Measurements from ENCODE around the gene COL4A1. TPM values are rescaled to one million over a fixed set of nuclear protein-coding genes. Genes with fewer than 3 reads are reported as not detected.

The COL4A1 gene
- total RNA-seq, 1 donor: 0.21 TPM

- H3K4me1 ChIP-seq (ENCODE audit: insufficient read depth, low read length): peaks cover under 1% of the 10 kb centered on the region
- peaks cover 3% of the 10 kb centered on the region for H3K27me3 ChIP-seq (ENCODE audit: insufficient read depth, low read length)
- H3K4me3 ChIP-seq (ENCODE audit: low read length): no peak overlapping the region
- no peaks in the 10 kb centered on the region for H3K9me3 ChIP-seq (ENCODE audit: low read depth, low read length)
Observed at GRCh38 chr13:110334841-110335490, 28.0 kb upstream of the COL4A1 start.

- Histone ChIP-seq H3K27me3 (ENCODE audit: insufficient read depth, low read length) (peaks cover 3% of the 10 kb centered on the region), H3K4me1 (ENCODE audit: insufficient read depth, low read length) (no peaks in the 10 kb centered on the region), H3K9me3 (ENCODE audit: low read depth, low read length) (no peaks in the 10 kb centered on the region), H3K4me3 (ENCODE audit: low read length) (no peak overlapping the region)
Observed at GRCh38 chr13:110334256-110334655, 27.3 kb upstream of the COL4A1 start.

DNA sequence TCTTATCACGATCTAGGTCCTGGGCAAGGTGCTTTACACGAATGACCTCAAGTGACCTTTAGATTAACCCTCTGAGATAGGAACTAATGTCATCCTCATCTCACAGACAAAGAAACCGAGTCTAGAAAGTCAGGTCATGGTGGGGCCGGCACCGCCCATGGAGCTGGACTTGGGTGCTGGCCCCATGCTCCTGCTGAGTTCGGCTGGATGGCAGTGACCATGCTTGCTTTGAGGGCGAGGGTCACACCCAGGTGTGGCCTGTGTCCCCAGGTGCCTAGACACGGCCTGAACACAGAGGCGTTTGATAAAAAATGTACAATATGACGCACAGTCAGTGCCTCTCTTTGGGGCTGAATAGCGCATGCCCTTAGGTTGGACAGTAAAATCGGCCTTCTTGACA lies 26.9 kb upstream of the COL4A1 start:
- Histone ChIP-seq H3K4me1 (ENCODE audit: insufficient read depth, low read length) (no peaks in the 10 kb centered on the region), H3K4me3 (ENCODE audit: low read length) (no peak overlapping the region), H3K27me3 (ENCODE audit: insufficient read depth, low read length) (peaks cover 3% of the 10 kb centered on the region), H3K9me3 (ENCODE audit: low read depth, low read length) (no peaks in the 10 kb centered on the region)

GRCh38 chr13:110332750-110333149 lies 25.8 kb upstream of the COL4A1 start:
- peaks cover 3% of the 10 kb centered on the region for H3K27me3 ChIP-seq (ENCODE audit: insufficient read depth, low read length)
- H3K4me1 ChIP-seq (ENCODE audit: insufficient read depth, low read length): no peaks in the 10 kb centered on the region
- H3K9me3 ChIP-seq (ENCODE audit: low read depth, low read length): no peaks in the 10 kb centered on the region
- H3K4me3 ChIP-seq (ENCODE audit: low read length): no peak overlapping the region

- Histone ChIP-seq H3K9me3 (ENCODE audit: low read depth, low read length) (no peaks in the 10 kb centered on the region), H3K4me3 (ENCODE audit: low read length) (no peak overlapping the region), H3K27me3 (ENCODE audit: insufficient read depth, low read length) (peaks cover 3% of the 10 kb centered on the region), H3K4me1 (ENCODE audit: insufficient read depth, low read length) (no peaks in the 10 kb centered on the region)
Observed at GRCh38 chr13:110331362-110331761, 24.4 kb upstream of the COL4A1 start.

DNA sequence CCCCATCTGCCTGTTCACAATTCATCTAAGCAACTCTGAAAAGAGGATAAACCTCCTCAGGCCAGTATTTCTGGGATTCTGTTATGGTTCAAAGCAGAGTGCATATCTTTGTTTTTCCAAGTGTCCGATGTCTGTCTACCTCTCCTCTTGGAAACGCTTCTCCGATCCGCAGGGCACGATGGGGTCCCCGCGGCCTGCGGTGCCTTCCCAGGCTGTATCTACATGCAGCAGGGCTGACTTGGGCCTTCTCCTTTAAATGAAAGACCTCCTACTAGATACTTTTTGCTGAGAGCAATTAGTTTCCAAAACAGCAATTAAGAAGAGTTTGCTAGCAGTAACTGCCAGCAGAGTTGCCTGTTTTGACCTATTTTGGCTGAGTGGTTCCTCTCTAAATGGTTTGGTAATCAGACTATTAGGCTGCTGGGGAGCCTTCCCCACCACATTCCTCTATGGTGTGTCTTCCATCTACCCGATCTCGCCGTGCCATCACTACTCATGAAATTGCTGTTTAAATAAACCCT lies 23.6 kb upstream of the COL4A1 start:
- Histone ChIP-seq H3K9me3 (ENCODE audit: low read depth, low read length) (no peaks in the 10 kb centered on the region), H3K4me3 (ENCODE audit: low read length) (no peak overlapping the region), H3K4me1 (ENCODE audit: insufficient read depth, low read length) (no peaks in the 10 kb centered on the region), H3K27me3 (ENCODE audit: insufficient read depth, low read length) (peaks cover 3% of the 10 kb centered on the region)

DNA sequence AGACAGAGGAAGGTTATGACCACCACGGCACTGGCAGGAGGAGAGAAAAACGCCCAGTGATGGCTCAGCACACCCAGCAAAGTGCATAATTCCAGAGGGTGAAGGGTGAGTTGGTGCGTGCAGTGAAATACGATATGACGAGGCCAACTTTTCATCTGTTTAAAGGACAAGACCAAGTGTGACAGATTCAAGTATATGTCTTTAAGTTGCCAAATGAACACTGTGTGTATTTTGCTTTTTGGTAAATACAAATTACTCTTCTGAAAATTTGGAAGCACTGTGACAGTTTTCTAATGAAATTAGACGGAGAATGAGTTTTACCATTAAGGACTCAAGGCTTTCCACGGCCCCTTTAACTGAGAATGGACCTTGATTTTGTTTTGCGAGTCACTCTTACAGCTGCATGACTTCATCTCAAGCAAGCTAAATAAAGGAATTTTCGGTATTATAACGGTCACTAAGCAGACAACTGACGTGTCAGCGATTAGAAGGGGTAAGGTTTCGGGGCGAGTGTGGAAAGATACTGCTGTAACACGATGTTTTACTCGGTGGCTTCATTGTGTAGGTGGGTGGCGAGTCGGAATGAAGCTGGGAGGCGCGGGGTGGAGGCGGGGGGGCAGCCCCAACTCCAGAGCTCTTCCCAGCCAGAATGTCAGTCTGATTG lies 23.0 kb upstream of the COL4A1 start:
- Histone ChIP-seq H3K27me3 (ENCODE audit: insufficient read depth, low read length) (peaks cover 3% of the 10 kb centered on the region), H3K4me3 (ENCODE audit: low read length) (no peak overlapping the region), H3K9me3 (ENCODE audit: low read depth, low read length) (no peaks in the 10 kb centered on the region), H3K4me1 (ENCODE audit: insufficient read depth, low read length) (no peaks in the 10 kb centered on the region)

DNA sequence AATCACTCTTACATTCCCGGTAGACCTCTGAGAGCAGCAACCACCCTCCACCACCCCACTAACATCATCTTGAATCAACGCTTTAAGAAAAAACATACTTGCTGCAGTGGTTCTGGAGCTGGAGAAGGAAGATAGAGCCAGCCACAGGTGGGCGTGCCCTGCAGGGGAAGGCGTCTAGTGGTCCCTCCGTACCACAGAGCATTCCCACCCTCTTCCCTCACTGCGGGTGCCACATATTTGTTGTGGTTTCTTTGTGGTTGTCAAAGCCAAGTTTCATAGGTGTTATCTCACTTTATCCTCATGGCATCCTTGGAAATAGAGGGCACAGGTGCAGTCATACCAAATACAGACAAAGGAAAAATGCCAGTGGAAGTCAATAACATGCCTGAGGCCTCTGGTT lies 22.3 kb upstream of the COL4A1 start:
- Histone ChIP-seq H3K4me3 (ENCODE audit: low read length) (no peak overlapping the region), H3K4me1 (ENCODE audit: insufficient read depth, low read length) (no peaks in the 10 kb centered on the region), H3K27me3 (ENCODE audit: insufficient read depth, low read length) (peaks cover 3% of the 10 kb centered on the region), H3K9me3 (ENCODE audit: low read depth, low read length) (no peaks in the 10 kb centered on the region)

DNA sequence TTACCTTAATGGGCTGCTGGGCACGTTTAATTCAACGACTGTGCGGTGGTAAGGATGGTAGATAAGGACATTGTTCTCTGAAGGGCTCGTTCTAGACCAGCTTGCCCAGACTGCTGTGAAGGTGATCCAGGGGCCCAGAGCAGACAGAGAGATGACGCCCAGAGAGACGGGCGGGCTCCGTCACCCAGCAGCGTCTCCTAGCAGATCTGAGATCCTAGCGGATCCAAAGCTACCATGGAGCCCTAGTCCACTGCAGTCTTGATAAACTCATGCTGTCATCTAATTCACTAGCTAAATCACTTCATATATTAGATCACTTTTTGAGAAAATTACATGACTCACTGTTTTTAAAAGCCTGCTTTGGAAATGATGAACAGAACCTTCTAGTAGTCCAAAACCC lies 21.6 kb upstream of the COL4A1 start:
- Histone ChIP-seq H3K9me3 (ENCODE audit: low read depth, low read length) (no peaks in the 10 kb centered on the region), H3K27me3 (ENCODE audit: insufficient read depth, low read length) (peaks cover 3% of the 10 kb centered on the region), H3K4me3 (ENCODE audit: low read length) (no peak overlapping the region), H3K4me1 (ENCODE audit: insufficient read depth, low read length) (no peaks in the 10 kb centered on the region)

DNA sequence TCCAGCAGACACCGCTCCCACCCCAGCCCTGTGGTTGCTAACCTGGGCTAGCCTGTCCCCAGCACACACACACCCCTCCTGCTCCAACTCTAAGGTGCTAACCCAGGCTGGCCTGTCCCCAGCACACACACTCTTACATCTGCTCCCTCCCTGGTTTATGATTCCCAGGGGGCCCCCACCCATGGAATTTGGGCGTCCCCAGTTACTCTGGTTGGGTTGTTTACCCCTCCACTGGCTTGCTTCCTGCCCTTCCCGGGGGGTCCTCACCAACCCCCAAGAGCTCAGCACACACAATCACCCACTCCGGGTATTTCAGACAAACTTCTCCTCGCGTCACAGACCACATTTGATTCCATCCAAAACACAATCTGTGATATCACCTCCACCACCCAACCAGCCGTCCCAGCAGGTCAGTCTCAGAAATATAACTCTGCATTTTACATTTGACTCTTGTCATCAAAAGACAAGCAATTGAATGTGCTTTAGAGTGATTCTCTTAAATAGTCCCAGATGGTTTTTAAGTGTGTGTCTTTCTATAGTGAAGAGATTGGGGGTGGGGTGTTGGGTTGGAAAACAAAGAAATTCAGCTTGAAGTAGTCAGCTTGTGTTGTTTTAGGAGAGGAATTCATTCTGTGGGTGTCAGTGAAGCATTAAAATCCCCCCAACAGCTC lies 20.2 kb upstream of the COL4A1 start:
- H3K9me3 ChIP-seq (ENCODE audit: low read depth, low read length): no peaks in the 10 kb centered on the region
- H3K4me3 ChIP-seq (ENCODE audit: low read length): no peak overlapping the region

DNA sequence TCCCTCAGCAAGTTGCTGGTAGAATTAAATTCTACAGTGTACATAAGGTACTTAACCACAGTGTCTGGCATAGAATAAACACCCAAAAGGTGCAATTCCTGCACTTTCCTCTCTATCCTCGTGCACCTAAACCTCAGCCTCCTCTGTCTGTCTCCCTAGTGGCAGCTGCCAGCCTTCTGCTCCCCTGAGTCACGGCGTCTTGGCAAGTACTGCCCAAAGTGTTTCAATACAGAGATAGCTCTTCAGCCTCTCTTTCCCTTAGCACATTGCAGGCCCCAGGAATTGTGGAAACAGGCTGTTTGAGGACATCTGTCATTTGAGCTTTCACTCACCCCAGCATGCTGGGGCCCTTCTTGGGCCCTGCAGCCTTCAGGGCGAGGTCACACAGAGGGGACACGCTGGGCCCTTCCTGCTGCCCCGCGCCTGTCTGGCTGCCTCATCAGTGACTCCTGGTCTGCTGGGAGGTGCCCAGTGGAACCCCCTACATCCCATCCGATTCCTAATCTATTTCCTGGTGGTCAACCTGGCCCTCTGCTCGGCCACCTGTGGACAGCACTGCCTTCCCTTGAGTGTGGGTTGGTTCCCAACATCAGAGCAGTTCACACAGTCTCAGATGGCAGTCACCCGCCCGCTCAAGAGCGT lies 19.4 kb upstream of the COL4A1 start:
- H3K9me3 ChIP-seq (ENCODE audit: low read depth, low read length): no peaks in the 10 kb centered on the region
- no peak overlapping the region for H3K4me3 ChIP-seq (ENCODE audit: low read length)
- H3K27me3 ChIP-seq (ENCODE audit: insufficient read depth, low read length): no peaks in the 10 kb centered on the region
- no peaks in the 10 kb centered on the region for H3K4me1 ChIP-seq (ENCODE audit: insufficient read depth, low read length)

More for the DNA sequence above, 20.2 kb upstream of the COL4A1 start:
- Histone ChIP-seq H3K4me1 (ENCODE audit: insufficient read depth, low read length) (no peaks in the 10 kb centered on the region), H3K27me3 (ENCODE audit: insufficient read depth, low read length) (no peaks in the 10 kb centered on the region)

GRCh38 chr13:110324026-110324749 lies 17.2 kb upstream of the COL4A1 start:
- Histone ChIP-seq H3K4me1 (ENCODE audit: insufficient read depth, low read length) (no peaks in the 10 kb centered on the region), H3K27me3 (ENCODE audit: insufficient read depth, low read length) (no peaks in the 10 kb centered on the region), H3K4me3 (ENCODE audit: low read length) (no peak overlapping the region), H3K9me3 (ENCODE audit: low read depth, low read length) (no peaks in the 10 kb centered on the region)

- Histone ChIP-seq H3K27me3 (ENCODE audit: insufficient read depth, low read length) (no peaks in the 10 kb centered on the region), H3K9me3 (ENCODE audit: low read depth, low read length) (no peaks in the 10 kb centered on the region), H3K4me1 (ENCODE audit: insufficient read depth, low read length) (no peaks in the 10 kb centered on the region), H3K4me3 (ENCODE audit: low read length) (no peak overlapping the region)
Observed at GRCh38 chr13:110323172-110323891, 16.4 kb upstream of the COL4A1 start.

- Histone ChIP-seq H3K4me3 (ENCODE audit: low read length) (no peak overlapping the region), H3K9me3 (ENCODE audit: low read depth, low read length) (no peaks in the 10 kb centered on the region), H3K4me1 (ENCODE audit: insufficient read depth, low read length) (no peaks in the 10 kb centered on the region), H3K27me3 (ENCODE audit: insufficient read depth, low read length) (no peaks in the 10 kb centered on the region)
Observed at GRCh38 chr13:110322828-110323171, 15.8 kb upstream of the COL4A1 start.

Data from mononuclear cell (primary cell).